Erythroblast (primary cell): Measurements from ENCODE around the gene STMP1.

Experiments used
- GATA1 ChIP-seq: IDR thresholded peaks from 2 replicates; pipeline ENCODE4 v1.6.1; 2011; ENCODE audit warnings: low read depth, mild to moderate bottlenecking, control low read depth, low read length, moderate library complexity
- POLR2A ChIP-seq: IDR thresholded peaks from 2 replicates; pipeline ENCODE4 v1.6.1; 2011; ENCODE audit warnings: mild to moderate bottlenecking, low read length

DNA sequence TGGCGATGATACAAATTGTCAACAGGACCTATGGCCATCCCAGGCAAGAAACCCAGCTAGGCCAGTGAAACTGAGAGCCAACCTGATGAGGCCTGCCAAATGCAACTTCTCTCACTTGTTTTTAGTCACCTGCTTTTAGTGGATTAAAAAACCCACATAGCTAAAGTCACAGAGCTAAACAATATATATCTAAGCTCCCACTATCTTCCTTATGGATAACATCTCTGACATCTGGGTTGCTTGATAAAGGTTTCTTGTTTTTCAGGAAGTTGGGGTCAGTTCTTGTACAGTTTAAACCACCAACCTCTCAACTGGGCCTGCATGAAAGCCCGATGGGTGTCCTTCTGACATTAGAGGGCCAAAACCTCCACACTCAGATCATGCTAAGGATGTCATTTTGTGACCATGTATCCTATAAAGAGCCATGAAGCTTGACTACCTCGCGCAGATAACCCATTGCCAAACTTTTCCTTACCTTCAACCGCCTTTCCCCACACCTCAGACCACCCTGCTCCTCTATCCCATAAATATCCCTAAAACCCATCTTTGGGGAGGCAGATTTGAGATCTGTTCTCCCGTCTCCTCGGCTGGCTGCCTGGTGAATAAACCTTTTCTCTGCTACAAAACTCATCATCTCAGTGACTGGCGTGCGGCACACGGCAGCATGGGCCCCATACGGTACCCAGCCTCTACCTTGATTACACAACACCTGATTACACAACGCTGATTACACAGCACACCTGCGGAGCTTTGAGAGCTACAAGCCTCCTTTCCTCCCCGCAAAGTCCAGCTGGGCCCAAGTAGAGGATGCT lies 797 bp upstream of the STMP1 start:
- TF ChIP-seq POLR2A (no peak), GATA1 (no peak)
